OCI-LY7 (cell line): ENCODE results near the gene ADAMTS4. TPM values are rescaled to one million over a fixed set of nuclear protein-coding genes. Genes with fewer than 3 reads are reported as not detected.

ENCODE experiments used
- BruUV-seq: library from RNA; stranded (reverse); fragments of 400-500 nt; replicated peaks from 2 replicates; lab custom pipeline; 2021; lab: Mats Ljungman, UMichigan
- CTCF ChIA-PET: fragments of 300-600 bp; sonication (Branson Sonifier 250); formaldehyde crosslinking; loops from one replicate; lab custom pipeline; 2022; ENCODE audit warnings: antibody characterized with exemption; ENCODE audit not compliant: unreplicated experiment; lab: Charles Lee
- POLR2A ChIA-PET: fragments of 300-600 bp; sonication (Branson Sonifier 250); formaldehyde crosslinking; loops from one replicate; lab custom pipeline; 2022; ENCODE audit warnings: antibody characterized with exemption; lab: Charles Lee
- DNase-seq: peaks from one replicate; pipeline ENCODE4 v3.0.0-alpha.2; 2015; ENCODE audit warnings: low spot score
- H2AFZ ChIP-seq: fragments of 200-600 bp; sonication (generic), shearing (Covaris generic); 2 replicates; pipeline ENCODE4 v1.6.1; 2014; ENCODE audit warnings: mild to moderate bottlenecking, antibody characterized with exemption, low read length, moderate library complexity
- H3K27ac ChIP-seq: fragments of 200-600 bp; sonication (generic); 2 replicates; pipeline ENCODE4 v1.5.1; 2014; ENCODE audit warnings: mixed run types, low read depth, mild to moderate bottlenecking, moderate library complexity, low read length, inconsistent platforms; ENCODE audit not compliant: poor library complexity, severe bottlenecking
- H3K36me3 ChIP-seq: fragments of 200-600 bp; sonication (generic); 2 replicates; pipeline ENCODE4 v1.6.1; 2014; ENCODE audit warnings: mild to moderate bottlenecking, antibody characterized with exemption, low read length, moderate library complexity, mixed read lengths; ENCODE audit not compliant: insufficient read depth
- H3K4me1 ChIP-seq: fragments of 200-600 bp; sonication (generic); 2 replicates; pipeline ENCODE4 v1.5.1; 2014; ENCODE audit warnings: mild to moderate bottlenecking, low read length; ENCODE audit not compliant: insufficient read depth, poor library complexity, severe bottlenecking
- H3K4me2 ChIP-seq: fragments of 200-600 bp; sonication (generic); 2 replicates; pipeline ENCODE4 v1.6.1; 2014; ENCODE audit warnings: mild to moderate bottlenecking, low read length
- H3K4me3 ChIP-seq: fragments of 200-600 bp; sonication (generic); 2 replicates; pipeline ENCODE4 v1.5.1; 2014; ENCODE audit warnings: mild to moderate bottlenecking, low read depth, low read length; ENCODE audit not compliant: poor library complexity, severe bottlenecking
- H3K79me2 ChIP-seq: fragments of 200-600 bp; sonication (generic); 2 replicates; pipeline ENCODE4 v1.6.1; 2016; ENCODE audit warnings: low read depth, mild to moderate bottlenecking, low read length, moderate library complexity, mixed read lengths; ENCODE audit not compliant: insufficient read depth
- H3K9me2 ChIP-seq: fragments of 200-600 bp; sonication (generic); 2 replicates; pipeline ENCODE4 v1.6.1; 2016; ENCODE audit warnings: mild to moderate bottlenecking, low read length, mixed read lengths; ENCODE audit not compliant: insufficient read depth
- H3K9me3 ChIP-seq: fragments of 200-600 bp; sonication (generic); 2 replicates; pipeline ENCODE4 v1.6.1; 2014; ENCODE audit warnings: mild to moderate bottlenecking, mixed run types, low read length, mixed read lengths
- H4K20me1 ChIP-seq: fragments of 200-600 bp; sonication (generic); 2 replicates; pipeline ENCODE4 v1.6.1; 2014; ENCODE audit warnings: mild to moderate bottlenecking, antibody characterized with exemption, low read length, moderate library complexity, mixed read lengths; ENCODE audit not compliant: insufficient read depth
- EZH2phosphoT487 ChIP-seq: fragments of 200-600 bp; sonication (generic); IDR thresholded peaks from 2 replicates; pipeline ENCODE4 v1.6.1; 2018; ENCODE audit warnings: low read depth, borderline replicate concordance, mild to moderate bottlenecking, mixed run types, antibody characterized with exemption, low read length, moderate library complexity, mixed read lengths
- intact Hi-C: fragments of 100-400 bp; cut with micrococcal nuclease; formaldehyde crosslinking; loops from one replicate; pipeline ENCODE4 v1.10.0; 2022; ENCODE audit not compliant: unreplicated experiment
- total RNA-seq, 2 experiments: library from RNA; depleted of rRNA in 1 of 2; stranded (reverse); fragments of >200 nt in 1 of 2; shearing (Covaris generic) in 1 of 2; gene quantifications; 2 replicates each; pipeline ENCODE4 v1.2.3, GENCODE V29; 2014 to 2022
- TF ChIP-seq, protein P1 (sequence below): fragments of 200-600 bp; sonication (generic); conservative IDR thresholded peaks from 2 replicates; pipeline ENCODE4 v1.5.1; 2014; ENCODE audit warnings: mild to moderate bottlenecking, antibody characterized with exemption, low read length, moderate library complexity, mixed read lengths

ADAMTS4 gene
- total RNA-seq, 2 experiments from 2014 or later: 0.03 to 0.15 TPM

DNA sequence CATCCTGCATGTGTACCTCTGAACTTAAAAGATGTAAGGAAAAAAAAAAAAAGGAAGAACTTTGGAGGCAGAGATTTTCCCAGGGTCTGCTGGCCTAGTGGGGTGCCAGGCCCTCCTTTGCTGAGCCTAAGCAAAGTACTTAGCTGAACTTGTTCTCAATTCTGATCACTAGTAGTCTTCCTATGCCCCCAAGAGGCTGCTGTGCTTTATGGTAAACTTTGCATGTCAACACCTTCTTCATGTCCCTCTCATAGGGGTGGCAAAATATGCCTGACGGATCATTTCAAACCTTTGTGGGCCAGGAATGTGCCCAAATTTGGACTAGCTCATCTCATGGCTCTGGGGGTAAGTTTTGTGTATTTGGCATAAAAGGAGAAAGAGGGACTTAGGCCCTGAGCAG is 41.0 kb downstream of the ADAMTS4 start:
- TF ChIP-seq, protein P1, sequence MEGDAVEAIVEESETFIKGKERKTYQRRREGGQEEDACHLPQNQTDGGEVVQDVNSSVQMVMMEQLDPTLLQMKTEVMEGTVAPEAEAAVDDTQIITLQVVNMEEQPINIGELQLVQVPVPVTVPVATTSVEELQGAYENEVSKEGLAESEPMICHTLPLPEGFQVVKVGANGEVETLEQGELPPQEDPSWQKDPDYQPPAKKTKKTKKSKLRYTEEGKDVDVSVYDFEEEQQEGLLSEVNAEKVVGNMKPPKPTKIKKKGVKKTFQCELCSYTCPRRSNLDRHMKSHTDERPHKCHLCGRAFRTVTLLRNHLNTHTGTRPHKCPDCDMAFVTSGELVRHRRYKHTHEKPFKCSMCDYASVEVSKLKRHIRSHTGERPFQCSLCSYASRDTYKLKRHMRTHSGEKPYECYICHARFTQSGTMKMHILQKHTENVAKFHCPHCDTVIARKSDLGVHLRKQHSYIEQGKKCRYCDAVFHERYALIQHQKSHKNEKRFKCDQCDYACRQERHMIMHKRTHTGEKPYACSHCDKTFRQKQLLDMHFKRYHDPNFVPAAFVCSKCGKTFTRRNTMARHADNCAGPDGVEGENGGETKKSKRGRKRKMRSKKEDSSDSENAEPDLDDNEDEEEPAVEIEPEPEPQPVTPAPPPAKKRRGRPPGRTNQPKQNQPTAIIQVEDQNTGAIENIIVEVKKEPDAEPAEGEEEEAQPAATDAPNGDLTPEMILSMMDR: peak; percentile 37; the same call in 1 of the 2 replicates
- no peak for TF ChIP-seq EZH2phosphoT487
- H3K36me3 ChIP-seq: peaks cover 22% of the 10 kb centered on the region; the same call in 1 of the 2 replicates
- no peak overlapping the region for H3K4me3 ChIP-seq
- peaks cover 13% of the 10 kb centered on the region; the same call in 1 of the 2 replicates for H3K79me2 ChIP-seq
- H3K27ac ChIP-seq: no peak overlapping the region
- intact Hi-C loops: loop anchor here (5.0 kb wide), 1 partner anchor 161 kb away; no protein-coding TSS in a partner anchor
- ChIA-PET POLR2A (interaction anchor here (0.9 to 1.6 kb wide), 5 partner anchors 8 to 88 kb away, joined by 3 to 6 read pairs (median 4); partner anchors contain the start of gene ARHGAP30), CTCF (interaction anchor here (1.4 kb wide), 1 partner anchor 9 kb away, joined by 6 read pairs; the partner anchor contains the start of gene PPOX)
- no TSS peak for BruUV-seq
- H2AFZ ChIP-seq: no peak overlapping the region
- no peaks in the 10 kb centered on the region for H4K20me1 ChIP-seq
- no peaks in the 10 kb centered on the region for H3K9me2 ChIP-seq
- no peaks in the 10 kb centered on the region for H3K9me3 ChIP-seq
- H3K4me1 ChIP-seq: peaks cover 30% of the 10 kb centered on the region
- DNase-seq: no peak
- no peak overlapping the region for H3K4me2 ChIP-seq

DNA sequence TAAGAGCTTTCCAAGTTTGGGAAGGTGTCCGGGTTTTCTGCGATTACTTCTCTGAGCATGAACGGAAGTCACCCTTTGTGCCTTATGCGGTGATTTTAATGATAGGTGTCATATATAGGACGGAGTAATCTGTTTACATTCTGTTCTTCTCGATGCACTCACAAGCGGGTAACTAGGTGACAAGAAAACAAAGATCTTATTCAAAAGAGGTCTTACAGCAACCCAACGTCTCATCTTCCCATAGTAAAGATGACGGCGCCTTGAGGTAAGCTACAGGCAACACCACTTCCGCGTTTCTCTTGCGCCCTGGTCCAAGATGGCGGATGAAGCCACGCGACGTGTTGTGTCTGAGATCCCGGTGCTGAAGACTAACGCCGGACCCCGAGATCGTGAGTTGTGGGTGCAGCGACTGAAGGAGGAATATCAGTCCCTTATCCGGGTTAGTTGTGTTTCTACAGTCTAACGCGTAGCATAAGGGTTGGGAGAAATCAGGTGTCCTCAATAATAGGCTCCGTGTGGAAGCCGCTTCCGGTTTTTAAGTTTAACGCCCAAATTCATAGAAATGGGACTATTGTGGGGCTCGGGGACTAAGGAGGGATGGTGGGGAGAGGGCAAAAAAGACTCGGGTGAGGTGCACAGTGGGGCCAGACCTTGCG is 45.0 kb downstream of the ADAMTS4 start, which contains the start of gene UFC1:
Gene UFC1 (plus strand): TSS at position 297 of the 656 bp plus-strand sequence. CDS start 20 bp downstream, at position 317.
- Histone ChIP-seq H2AFZ (peak within 1 kb of the TSS; percentile 92), H4K20me1 (no peaks in the 10 kb centered on the region), H3K4me2 (peak within 1 kb of the TSS; percentile 67), H3K36me3 (peaks cover 16% of the 10 kb centered on the region; the same call in 1 of the 2 replicates), H3K4me1 (peaks cover 20% of the 10 kb centered on the region), H3K27ac (peak within 1 kb of the TSS; percentile 79), H3K79me2 (peaks cover 9% of the 10 kb centered on the region; the same call in 1 of the 2 replicates), H3K4me3 (peak within 1 kb of the TSS; percentile 73), H3K9me3 (no peaks in the 10 kb centered on the region), H3K9me2 (no peaks in the 10 kb centered on the region)
- no peak for TF ChIP-seq EZH2phosphoT487
- TF ChIP-seq, protein P1: no peak
- BruUV-seq: TSS peak; percentile 99
- CTCF ChIA-PET: no interaction called here
- DNase-seq: peak; percentile 95
- intact Hi-C loops: loop anchor here (2.0 kb wide), 1 partner anchor 85 kb away; the partner anchor contains the start of gene ARHGAP30
- POLR2A ChIA-PET: interaction anchor here (0.6 to 2.8 kb wide), 10 partner anchors 8 to 348 kb away, joined by 3 to 18 read pairs (median 4); partner anchors contain the start of genes ARHGAP30 and PPOX
